HepG2 (cell line): ENCODE measurements around the gene TBX6. TPM values are rescaled to one million over a fixed set of nuclear protein-coding genes. Genes with fewer than 3 reads are reported as not detected.

Experiments used
- ATF1 ChIP-seq: IDR thresholded peaks from 2 replicates; pipeline ENCODE4 v1.6.1; 2016; ENCODE audit warnings: mild to moderate bottlenecking, control low read depth
- CBFB ChIP-seq: sonication (generic); formaldehyde crosslinking; IDR thresholded peaks from 2 replicates; pipeline ENCODE4 v1.4.0; 2020; ENCODE audit warnings: missing genetic modification reagents
- HDAC2 ChIP-seq: sonication (generic); formaldehyde crosslinking; IDR thresholded peaks from 2 replicates; pipeline ENCODE4 v1.4.0; 2020; ENCODE audit warnings: missing genetic modification reagents
- KDM2A ChIP-seq: sonication (generic); formaldehyde crosslinking; IDR thresholded peaks from 2 replicates; pipeline ENCODE4 v1.4.0; 2020; ENCODE audit warnings: low read depth, missing genetic modification reagents, borderline replicate concordance
- MATR3 ChIP-seq: sonication (generic); formaldehyde crosslinking; IDR thresholded peaks from 2 replicates; pipeline ENCODE4 v1.4.0; 2020; ENCODE audit warnings: missing genetic modification reagents
- MED8 ChIP-seq: sonication (generic); formaldehyde crosslinking; IDR thresholded peaks from 2 replicates; pipeline ENCODE4 v1.8.1; 2023; ENCODE audit warnings: mild to moderate bottlenecking, missing genetic modification reagents; ENCODE audit not compliant: insufficient replicate concordance
- PAWR ChIP-seq: sonication (generic); formaldehyde crosslinking; IDR thresholded peaks from 2 replicates; pipeline ENCODE4 v1.4.0; 2020; ENCODE audit warnings: missing genetic modification reagents, mild to moderate bottlenecking, borderline replicate concordance
- PTBP1 ChIP-seq: fragments of 200-400 bp; formaldehyde crosslinking; IDR thresholded peaks from 2 replicates; pipeline ENCODE4 v1.6.1; 2018; ENCODE audit warnings: low read length, low read depth; ENCODE audit not compliant: poor library complexity, severe bottlenecking
- RARA ChIP-seq: IDR thresholded peaks from 2 replicates; pipeline ENCODE4 v1.6.1; 2016; ENCODE audit warnings: missing genetic modification reagents, missing compliant biosample characterization
- RERE ChIP-seq: IDR thresholded peaks from 2 replicates; pipeline ENCODE4 v1.6.1; 2016; ENCODE audit warnings: low read depth, missing genetic modification reagents, missing compliant biosample characterization
- SAFB2 ChIP-seq: sonication (generic); formaldehyde crosslinking; IDR thresholded peaks from 2 replicates; pipeline ENCODE4 v1.5.1; 2020; ENCODE audit warnings: missing genetic modification reagents, low read depth, mild to moderate bottlenecking, borderline replicate concordance
- SALL2 ChIP-seq: sonication (generic); formaldehyde crosslinking; IDR thresholded peaks from 2 replicates; pipeline ENCODE4 v1.8.1; 2023; ENCODE audit warnings: mild to moderate bottlenecking, missing genetic modification reagents, inconsistent platforms
- SNRNP70 ChIP-seq: fragments of 200-400 bp; formaldehyde crosslinking; IDR thresholded peaks from 2 replicates; pipeline ENCODE4 v1.6.1; 2017; ENCODE audit warnings: mild to moderate bottlenecking, low read depth, low read length, moderate library complexity
- SRY ChIP-seq: sonication (generic); formaldehyde crosslinking; IDR thresholded peaks from 2 replicates; pipeline ENCODE4 v1.8.0; 2022; ENCODE audit warnings: mild to moderate bottlenecking, missing genetic modification reagents
- ZBTB4 ChIP-seq: sonication (generic); formaldehyde crosslinking; IDR thresholded peaks from 2 replicates; pipeline ENCODE4 v1.4.0; 2020; ENCODE audit warnings: missing genetic modification reagents, mild to moderate bottlenecking, borderline replicate concordance
- ZNF282 ChIP-seq: fragments of 450-650 bp; IDR thresholded peaks from 2 replicates; pipeline ENCODE4 v1.6.1; 2018; ENCODE audit not compliant: partially characterized antibody
- ZNF329 ChIP-seq: sonication (generic); formaldehyde crosslinking; IDR thresholded peaks from 2 replicates; pipeline ENCODE4 v1.9.0; 2021; ENCODE audit warnings: low read depth, mild to moderate bottlenecking, missing genetic modification reagents
- ZNF710 ChIP-seq: sonication (generic); formaldehyde crosslinking; IDR thresholded peaks from 2 replicates; pipeline ENCODE4 v1.5.0; 2020; ENCODE audit warnings: mild to moderate bottlenecking, missing genetic modification reagents, borderline replicate concordance
- ZSCAN22 ChIP-seq: sonication (generic); formaldehyde crosslinking; IDR thresholded peaks from 2 replicates; pipeline ENCODE4 v1.4.0; 2020; ENCODE audit warnings: mild to moderate bottlenecking, missing genetic modification reagents
- polyA plus RNA-seq, 8 experiments: library from polyadenylated mRNA; depleted of rRNA in 3 of 8; stranded (reverse) in 7 of 8; unstranded in 1 of 8; fragments of >200 nt; fragmentation: Illumina TruSeq in 4 of 8; extraction: Trizol in 4 of 8; gene quantifications; 2 replicates each; pipeline versions ENCODE4 v1.2.1 to v1.2.3, GENCODE V29; 2011 to 2016; ENCODE audit warnings: low read depth in 4 of 8, missing spikeins in 1 of 8, mixed read lengths in 1 of 8; ENCODE audit not compliant: insufficient read depth in 1 of 8
- total RNA-seq, 5 experiments: library from RNA; depleted of rRNA; stranded (reverse); fragments of >200 nt; fragmentation: Illumina TruSeq; extraction: Trizol; gene quantifications; 2 replicates each; pipeline ENCODE4 v1.2.3, GENCODE V29; 2016; ENCODE audit warnings: low read depth in 1 of 5

The TBX6 gene
- total and polyA plus RNA-seq, 2 of the 13 experiments (the other 11 are each of a cell fraction or from before 2014, with no cell fraction given), result 0.24 to 0.42 TPM

- TF ChIP-seq ZBTB4 (CRISPR knock-in tag), result peak; percentile 96; the same call in 1 of the 2 replicates
- peak; percentile 86 for TF ChIP-seq PTBP1
- no peak for TF ChIP-seq ZNF282
- peak; percentile 93 for TF ChIP-seq ZNF329 (CRISPR knock-in tag)
- peak; percentile 78 for TF ChIP-seq ZNF710
- TF ChIP-seq SRY, result peak; percentile 86; the same call in 1 of the 2 replicates
- TF ChIP-seq ZSCAN22 (CRISPR knock-in tag), result 0 out of 2 replicates have a peak, but pooled peaks have one; percentile 72
- TF ChIP-seq KDM2A (CRISPR knock-in tag), result peak; percentile 97
- no peak; the same call in 1 of the 2 replicates for TF ChIP-seq RERE (CRISPR knock-in tag)
- TF ChIP-seq CBFB (CRISPR knock-in tag), result peak; percentile 91
- TF ChIP-seq SAFB2 (CRISPR knock-in tag), result 0 out of 2 replicates have a peak, but pooled peaks have one; percentile 40
- no peak for TF ChIP-seq MATR3 (CRISPR knock-in tag)
- peak; percentile 43; the same call in 1 of the 2 replicates for TF ChIP-seq RARA (CRISPR knock-in tag)
- peak; percentile 63 for TF ChIP-seq PAWR (CRISPR knock-in tag)
- TF ChIP-seq ATF1 (CRISPR knock-in tag), result no peak
- peak; percentile 68 for TF ChIP-seq SALL2
- no peak for TF ChIP-seq SNRNP70
- TF ChIP-seq MED8, result no peak
- peak; percentile 97 for TF ChIP-seq HDAC2 (CRISPR knock-in tag)
Observed at GRCh38 chr16:30052671-30053372, 38.9 kb downstream of the TBX6 start (continued).
